Keratinocyte (primary cell): ENCODE measurements around the gene PDZD2.
"Not testable (repeated sequence)": the region's sequence is repeated elsewhere in the genome, so short reads cannot be mapped to it uniquely, and the experiment has no call there.

Experiments used
- CTCF ChIP-seq, 3 experiments: IDR thresholded peaks in 1 of 3; conservative IDR thresholded peaks in 1 of 3; optimal IDR thresholded peaks in 1 of 3; 2 replicates in 2 of 3; 3 replicates in 1 of 3; pipeline versions ENCODE3 to v1.5.1; 2011; ENCODE audit warnings: low read length in 3 of 3, mild to moderate bottlenecking in 3 of 3, moderate library complexity in 2 of 3, control low read depth in 1 of 3, inconsistent platforms in 1 of 3; ENCODE audit not compliant: insufficient read depth in 2 of 3; ENCODE audit errors: extremely low read depth in 1 of 3
- EZH2 ChIP-seq: IDR thresholded peaks from one replicate; pipeline ENCODE4 v1.6.1; 2012; ENCODE audit warnings: inconsistent platforms, mild to moderate bottlenecking, low read length, moderate library complexity

GRCh38 chr5:32039601-32040000 lies 400.7 kb downstream of the PDZD2 start:
- not testable (repeated sequence) for TF ChIP-seq EZH2; CTCF (optimal IDR thresholded peaks at IDR 0.05 in 1 of 3, IDR thresholded peaks at IDR 0.05 in 1 of 3, conservative IDR thresholded peaks at IDR 0.05 in 1 of 3; ENCODE audit: extremely low read depth in 1 of 3, insufficient read depth in 2 of 3, low read length in 3 of 3)
